HG02970 (cell line): ENCODE measurements around the gene FANCI.

Source experiments
- ATAC-seq: cut with Tn5 transposase; IDR thresholded peaks from one replicate; pipeline ENCODE4 v1.9.1; 2021; ENCODE audit warnings: mild to moderate bottlenecking, moderate library complexity, moderate number of reproducible peaks; ENCODE audit not compliant: unreplicated experiment, low FRiP score

FANCI gene

GRCh38 chr15:89301304-89302089, 57.7 kb downstream of the FANCI start:
- ATAC-seq, result no peak

DNA sequence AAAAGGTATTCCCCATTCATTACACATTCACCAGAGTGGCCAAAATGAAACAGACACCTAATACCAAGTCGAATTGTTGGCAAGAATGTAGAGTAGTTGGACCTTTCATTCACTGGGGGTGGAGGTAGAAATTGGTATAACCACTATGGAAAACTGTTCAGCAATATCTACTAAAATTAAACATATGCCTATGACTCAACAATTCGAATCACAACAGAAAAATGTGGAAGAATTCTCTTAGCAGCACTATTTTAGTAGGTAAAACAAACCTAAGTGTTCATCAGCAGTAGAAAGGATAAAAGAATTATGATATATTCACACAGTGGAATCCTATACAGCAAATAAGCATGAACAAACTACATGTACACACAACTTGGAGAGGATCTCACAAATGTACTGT, 60.2 kb downstream of the FANCI start:
- no peak for ATAC-seq

DNA sequence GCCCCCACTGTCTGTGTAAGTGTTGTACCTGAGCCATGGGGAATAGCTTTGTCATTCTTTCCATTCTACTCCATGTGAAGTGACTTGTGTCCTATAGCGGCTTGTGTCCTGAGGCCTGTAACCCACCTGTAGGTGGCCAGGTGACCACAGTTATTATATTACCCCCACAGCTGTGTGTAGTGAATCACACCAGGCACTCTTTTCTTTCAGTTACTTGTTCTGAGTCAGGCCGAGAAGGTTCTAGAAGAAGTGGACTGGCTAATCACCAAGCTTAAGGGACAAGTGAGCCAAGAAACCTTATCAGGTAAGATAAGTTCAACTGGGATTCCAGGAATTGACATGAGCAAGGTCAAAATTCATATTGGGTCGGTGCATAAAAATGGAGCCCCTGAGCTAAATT, 61.6 kb downstream of the FANCI start:
- no peak for ATAC-seq

DNA sequence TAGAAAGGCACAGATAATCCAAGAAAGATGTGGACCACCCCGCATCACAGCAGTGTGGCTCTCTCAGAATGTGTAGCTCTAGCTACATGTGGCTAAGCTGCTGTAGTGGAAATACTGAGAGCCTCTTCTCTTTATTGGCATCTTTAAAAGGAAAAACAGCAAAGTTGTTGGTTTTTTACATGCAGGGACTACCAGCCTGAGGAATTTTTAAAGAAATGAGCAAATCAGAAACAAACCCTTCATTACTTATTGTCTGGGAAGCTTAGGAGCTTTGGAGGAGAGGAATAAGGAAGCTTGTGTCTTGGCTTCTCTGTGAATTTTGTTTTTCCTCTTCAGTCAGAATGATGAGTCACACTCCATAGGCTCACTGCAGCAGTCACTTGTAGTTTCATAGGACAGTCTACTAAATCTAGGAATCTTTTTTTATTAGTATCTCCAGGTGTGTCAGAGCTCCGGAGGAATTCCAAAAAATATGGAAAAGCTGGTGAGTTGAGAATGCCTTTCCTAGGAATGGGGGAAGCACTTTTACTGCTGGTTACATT, 63.3 kb downstream of the FANCI start:
- no peak for ATAC-seq

GRCh38 chr15:89307791-89308190, 64.0 kb downstream of the FANCI start:
- no peak for ATAC-seq

DNA sequence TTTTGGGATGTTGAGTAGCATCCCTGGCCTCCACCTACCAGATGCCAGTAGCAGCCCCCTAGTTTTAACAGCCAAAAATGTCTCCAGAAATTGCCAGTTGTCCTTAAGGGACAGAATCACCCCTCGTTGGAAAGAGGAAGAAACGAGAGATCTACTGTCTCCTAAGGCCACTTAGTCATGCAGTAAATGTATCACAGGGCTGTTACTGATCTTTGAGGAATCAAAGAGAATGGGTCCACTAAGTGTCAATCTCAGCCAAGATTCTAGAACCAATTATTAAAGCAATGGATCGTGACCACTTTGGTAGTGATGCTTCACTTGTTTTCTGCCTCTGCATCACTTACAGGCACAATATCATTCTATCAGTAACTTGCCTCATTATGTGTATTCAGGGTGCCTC, 64.5 kb downstream of the FANCI start:
- ATAC-seq, result no peak

DNA sequence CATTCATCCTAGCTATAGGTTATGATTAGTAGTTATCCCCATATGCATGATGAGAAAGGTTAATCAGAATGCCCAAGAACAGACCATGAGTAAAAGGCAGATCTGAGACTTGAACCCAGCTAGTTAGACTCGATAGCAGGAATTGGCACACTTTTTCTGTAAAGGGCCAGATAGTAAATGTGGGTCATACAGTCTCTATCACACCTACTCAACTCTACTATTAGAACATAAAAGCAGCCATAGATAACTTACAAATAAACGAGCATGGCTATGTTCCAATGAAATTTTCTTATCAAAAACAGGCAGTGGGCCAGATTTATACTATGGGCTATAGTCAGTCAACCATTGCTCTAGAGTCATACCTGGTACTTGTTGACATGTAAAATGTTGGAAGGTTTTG, 66.2 kb downstream of the FANCI start:
- no peak for ATAC-seq

GRCh38 chr15:89315375-89315929, 71.7 kb downstream of the FANCI start:
- no peak for ATAC-seq

DNA sequence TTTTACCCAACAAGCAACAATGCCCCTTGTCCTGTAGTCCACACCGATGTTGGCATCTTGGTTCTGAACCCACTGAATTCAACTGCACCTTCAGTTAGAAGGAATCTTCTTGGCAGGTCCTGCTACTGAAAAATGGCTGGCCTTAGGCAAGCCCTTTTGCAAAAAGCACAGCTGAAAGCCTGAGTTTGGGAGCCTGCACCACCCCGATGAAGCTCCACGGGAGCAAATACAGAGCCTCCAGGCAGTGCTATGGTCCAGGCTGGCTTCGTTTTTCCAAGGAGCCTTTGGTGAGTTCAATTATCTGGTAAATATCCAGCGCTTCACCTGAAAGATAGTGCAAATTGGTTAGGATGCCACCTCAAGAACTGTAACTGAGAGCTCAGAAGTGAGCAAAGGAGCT, 72.7 kb downstream of the FANCI start:
- ATAC-seq, result no peak

DNA sequence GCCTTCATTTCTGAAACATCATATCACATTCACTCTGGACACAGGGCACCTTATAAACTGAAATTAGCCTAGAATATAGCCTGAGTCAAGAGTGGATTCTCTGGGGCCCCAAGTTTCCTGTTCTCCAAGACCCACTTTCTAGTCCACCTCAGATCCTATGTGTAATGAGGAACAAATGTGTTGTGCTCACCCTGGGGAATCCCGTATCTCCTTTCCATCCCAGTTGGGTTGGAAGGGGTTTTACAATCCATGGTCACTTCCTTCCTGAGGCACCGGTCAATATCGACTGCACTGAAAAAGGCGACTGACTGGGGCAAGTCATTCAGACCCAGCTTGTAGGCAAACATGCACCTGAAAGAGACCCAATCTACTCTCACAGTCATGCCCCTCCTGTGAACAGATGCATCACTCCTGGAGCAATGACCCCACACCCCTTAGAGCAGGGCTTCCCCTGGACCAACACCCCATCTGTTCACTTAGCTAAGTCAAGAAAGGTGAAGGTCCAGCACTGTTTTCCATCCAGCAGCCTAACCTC, 73.5 kb downstream of the FANCI start:
- no peak for ATAC-seq

GRCh38 chr15:89319678-89320077, 75.9 kb downstream of the FANCI start:
- no peak for ATAC-seq

DNA sequence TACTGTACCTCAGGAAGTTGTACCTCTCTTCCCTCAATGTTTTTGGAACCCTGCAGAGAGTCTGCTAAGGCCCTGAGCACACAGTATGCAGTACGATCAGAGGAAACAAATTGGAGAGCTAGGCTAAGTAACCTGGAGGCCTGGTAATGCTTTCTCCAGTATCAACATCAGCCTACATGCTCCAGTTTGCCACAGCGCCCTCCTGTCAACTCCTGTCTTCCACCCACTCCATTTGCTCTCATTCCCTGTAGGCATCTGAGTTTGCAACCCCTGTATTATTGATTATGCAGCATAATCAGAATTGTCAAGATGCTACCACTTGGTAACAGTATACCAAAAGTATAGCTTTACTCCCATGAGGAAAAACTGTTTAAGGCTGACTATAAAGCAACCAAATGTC, 76.4 kb downstream of the FANCI start:
- ATAC-seq, result no peak

DNA sequence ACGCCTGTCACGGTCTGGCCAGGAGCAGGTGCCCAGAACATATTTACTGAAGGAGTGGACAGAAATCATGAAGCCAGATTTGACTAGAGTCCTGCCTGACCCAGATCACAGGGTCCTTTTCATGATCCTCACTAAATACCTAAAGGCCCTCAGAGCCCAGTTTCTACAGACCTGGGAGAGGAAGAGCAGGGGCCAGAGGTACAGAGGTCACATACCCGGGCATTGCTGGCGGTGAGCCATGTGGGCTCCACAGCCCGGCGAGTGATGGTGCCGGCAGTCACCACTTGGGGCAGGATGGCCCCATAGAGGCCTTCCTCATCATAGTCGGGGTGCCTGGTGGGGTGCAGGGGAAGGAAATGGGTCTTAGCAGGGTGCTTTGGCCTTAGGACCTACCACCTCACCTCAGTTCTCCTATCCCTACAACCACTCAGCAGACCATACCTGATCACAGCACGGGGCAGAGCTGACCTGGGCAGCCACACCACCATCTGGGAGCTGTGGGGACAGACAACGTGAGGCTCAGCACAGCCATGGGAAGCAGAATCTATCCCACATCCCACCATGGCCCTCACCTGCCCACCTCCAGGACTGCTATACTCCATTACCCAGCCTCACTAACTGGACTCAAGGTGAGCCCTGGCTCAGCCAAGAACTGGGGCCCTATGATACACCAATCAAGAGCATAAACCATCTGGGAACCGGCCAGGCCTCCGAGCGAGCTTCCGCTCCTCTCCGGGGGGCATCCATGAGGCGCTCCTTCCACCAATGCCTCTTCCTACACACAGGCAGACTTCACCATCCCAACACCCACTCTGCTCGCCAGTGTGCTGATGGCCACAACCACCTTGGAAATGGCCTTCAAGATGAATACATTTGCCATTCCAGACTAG, 78.0 kb downstream of the FANCI start:
- ATAC-seq, result no peak

DNA sequence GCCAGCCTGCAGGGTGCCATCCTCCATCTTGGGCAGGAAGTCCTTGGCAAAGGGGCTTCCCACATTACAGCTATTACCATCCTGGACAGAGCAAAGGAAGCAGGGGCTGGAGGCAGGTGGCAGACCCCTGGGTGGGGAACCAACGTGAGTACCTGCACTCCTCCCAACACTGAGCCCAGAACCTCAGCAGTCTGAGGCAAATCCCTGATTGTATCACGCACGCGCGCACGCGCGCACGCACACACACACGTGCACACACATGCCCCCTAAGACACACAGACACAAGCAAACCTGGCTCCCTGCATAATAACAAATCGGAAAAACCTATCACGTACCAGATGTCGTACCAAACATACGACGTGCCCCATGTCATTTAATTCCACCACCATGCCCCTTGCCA, 79.0 kb downstream of the FANCI start:
- ATAC-seq, result no peak

DNA sequence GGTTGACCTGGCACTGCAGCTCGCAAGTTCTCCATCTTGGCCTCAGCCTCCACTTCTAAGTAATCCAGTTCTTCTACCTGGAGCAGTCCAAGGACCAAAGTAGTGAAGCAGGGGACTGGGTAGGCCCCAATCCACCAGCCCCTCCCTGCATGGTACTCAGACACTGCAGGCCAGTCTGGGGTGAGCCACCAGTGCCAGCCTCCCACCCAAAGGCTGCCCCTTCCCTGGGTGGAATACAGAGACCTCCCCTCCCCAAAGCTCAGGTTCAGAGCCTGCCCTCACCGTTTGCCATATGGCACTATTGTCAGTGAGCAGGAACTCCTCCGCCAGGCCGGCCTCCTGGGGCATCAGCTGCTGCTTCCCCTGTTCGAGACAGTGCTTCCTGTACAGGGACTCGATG, 80.0 kb downstream of the FANCI start:
- no peak for ATAC-seq

DNA sequence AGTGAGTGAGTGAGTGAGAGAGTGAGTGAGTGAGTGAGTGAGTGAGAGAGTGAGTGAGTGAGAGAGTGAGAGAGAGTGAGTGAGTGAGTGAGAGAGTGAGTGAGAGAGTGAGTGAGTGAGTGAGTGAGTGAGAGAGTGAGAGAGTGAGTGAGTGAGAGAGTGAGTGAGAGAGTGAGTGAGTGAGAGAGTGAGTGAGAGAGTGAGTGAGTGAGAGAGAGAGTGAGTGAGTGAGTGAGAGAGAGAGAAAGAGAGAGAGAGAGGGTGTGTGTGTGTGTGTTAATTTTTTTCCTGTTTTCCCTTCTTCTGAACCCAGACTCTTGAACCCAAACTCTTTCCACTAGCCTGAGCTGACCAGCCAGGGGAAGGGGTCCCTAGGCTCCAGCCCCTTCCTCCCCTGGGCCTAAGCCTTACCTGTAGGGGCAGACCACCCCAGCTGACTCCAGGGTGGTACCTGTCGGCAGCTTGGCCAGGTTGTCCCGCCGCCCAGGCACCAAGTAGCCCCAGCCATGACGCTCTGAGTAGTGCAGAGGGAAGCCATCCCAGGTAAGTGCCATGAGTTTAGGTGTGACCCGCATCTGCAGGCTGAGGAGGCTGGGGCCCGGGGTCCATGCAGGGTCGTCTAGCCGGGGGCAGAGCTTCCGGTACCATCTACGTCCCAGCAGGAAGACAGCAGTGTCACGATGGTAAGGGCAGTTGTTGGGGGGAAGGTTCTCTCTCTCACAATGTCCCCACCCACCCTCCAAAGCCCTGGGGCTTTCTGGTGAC, 81.4 kb downstream of the FANCI start:
- no peak for ATAC-seq

DNA sequence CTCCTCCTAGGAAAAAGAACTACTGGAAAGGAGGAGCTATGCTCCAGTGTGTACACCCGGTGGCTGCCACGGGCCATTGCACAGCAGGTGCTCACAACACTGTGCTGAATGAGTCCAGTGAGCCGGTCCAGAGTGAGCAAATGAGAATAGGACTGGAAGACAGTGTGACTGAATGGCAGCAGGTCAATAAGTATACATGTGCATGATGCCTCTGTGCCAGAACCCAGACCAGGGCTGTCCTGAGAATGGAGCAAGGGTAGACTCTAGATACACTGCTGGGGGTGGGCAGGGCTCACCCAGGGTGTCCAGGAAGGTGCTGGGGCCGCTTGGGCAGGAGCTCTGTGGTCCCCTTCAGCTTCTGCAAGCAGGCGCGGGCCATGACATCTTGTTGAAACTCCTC, 82.5 kb downstream of the FANCI start:
- ATAC-seq, result no peak

GRCh38 chr15:89327113-89327512, 83.3 kb downstream of the FANCI start:
- no peak for ATAC-seq

DNA sequence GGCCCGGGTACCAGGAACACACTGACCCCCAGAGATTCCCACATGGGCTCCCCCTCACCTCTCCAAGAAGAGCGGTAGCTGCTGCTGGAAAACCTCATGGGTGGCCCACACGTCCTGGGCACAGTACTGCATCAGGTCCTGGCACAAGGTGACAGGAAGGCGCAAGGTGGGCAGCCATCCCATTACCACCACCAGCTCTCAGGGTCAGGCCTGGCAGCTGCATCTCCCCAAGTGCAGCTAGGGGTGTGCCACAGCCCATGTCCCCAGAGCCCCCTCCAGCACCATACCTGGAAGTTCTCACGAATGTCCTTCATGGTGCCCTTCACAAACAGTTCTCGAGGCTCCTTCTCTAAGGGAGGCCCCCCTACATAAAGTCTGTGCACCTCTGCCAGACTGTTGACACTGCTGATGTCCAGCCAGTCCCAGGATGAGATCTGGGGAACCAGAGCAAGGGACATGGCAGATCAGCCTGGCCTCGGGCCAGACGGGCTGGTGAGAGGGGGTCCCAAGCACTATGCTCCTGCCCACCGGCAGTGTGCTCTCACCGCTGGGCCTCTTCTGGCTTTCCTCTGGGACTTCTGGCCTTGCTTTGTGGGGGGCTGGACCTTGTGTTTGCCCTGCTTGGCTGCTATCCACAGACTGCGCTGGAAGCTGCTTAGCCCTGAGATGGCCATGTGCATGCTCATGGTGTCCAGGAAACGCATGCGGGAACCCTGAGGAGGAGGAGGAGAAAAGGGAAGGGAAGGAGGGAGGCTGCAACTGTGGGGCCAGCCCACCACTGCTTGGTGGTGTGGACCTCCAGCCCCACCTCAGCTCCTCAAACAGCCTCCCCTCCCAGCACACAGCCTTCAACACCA, 84.8 kb downstream of the FANCI start:
- no peak for ATAC-seq
